HepG2 (cell line): ENCODE measurements around the gene PXDC1. TPM values are rescaled to one million over a fixed set of nuclear protein-coding genes. Genes with fewer than 3 reads are reported as not detected.

Experiments used
- IRF2 ChIP-seq: IDR thresholded peaks from 2 replicates; pipeline ENCODE4 v1.6.1; 2018; ENCODE audit warnings: missing genetic modification reagents, missing compliant biosample characterization
- MEF2D ChIP-seq: sonication (generic); formaldehyde crosslinking; IDR thresholded peaks from 2 replicates; pipeline ENCODE4 v1.5.1; 2020; ENCODE audit warnings: mild to moderate bottlenecking, missing genetic modification reagents
- POGZ ChIP-seq: sonication (generic); formaldehyde crosslinking; IDR thresholded peaks from 2 replicates; pipeline ENCODE4 v1.4.0; 2020; ENCODE audit warnings: mild to moderate bottlenecking, missing genetic modification reagents
- TBX2 ChIP-seq: sonication (generic); formaldehyde crosslinking; IDR thresholded peaks from 2 replicates; pipeline ENCODE4 v1.5.0; 2020; ENCODE audit warnings: missing genetic modification reagents, mild to moderate bottlenecking, borderline replicate concordance
- ZFP36L1 ChIP-seq: sonication (generic); formaldehyde crosslinking; IDR thresholded peaks from 2 replicates; pipeline ENCODE4 v1.8.0; 2022; ENCODE audit warnings: mild to moderate bottlenecking, missing genetic modification reagents, moderate library complexity
- ZNF34 ChIP-seq: sonication (generic); formaldehyde crosslinking; IDR thresholded peaks from 2 replicates; pipeline ENCODE4 v1.4.0; 2020; ENCODE audit warnings: mild to moderate bottlenecking, missing genetic modification reagents, borderline replicate concordance
- polyA plus RNA-seq, 8 experiments: library from polyadenylated mRNA; depleted of rRNA in 3 of 8; stranded (reverse) in 7 of 8; unstranded in 1 of 8; fragments of >200 nt; fragmentation: Illumina TruSeq in 4 of 8; extraction: Trizol in 4 of 8; gene quantifications; 2 replicates each; pipeline versions ENCODE4 v1.2.1 to v1.2.3, GENCODE V29; 2011 to 2016; ENCODE audit warnings: low read depth in 4 of 8, missing spikeins in 1 of 8, mixed read lengths in 1 of 8; ENCODE audit not compliant: insufficient read depth in 1 of 8
- total RNA-seq, 5 experiments: library from RNA; depleted of rRNA; stranded (reverse); fragments of >200 nt; fragmentation: Illumina TruSeq; extraction: Trizol; gene quantifications; 2 replicates each; pipeline ENCODE4 v1.2.3, GENCODE V29; 2016; ENCODE audit warnings: low read depth in 1 of 5
- TF ChIP-seq, protein P1 (sequence below): sonication (generic); formaldehyde crosslinking; IDR thresholded peaks from 2 replicates; pipeline ENCODE4 v1.9.0; 2021; ENCODE audit warnings: mild to moderate bottlenecking, missing genetic modification reagents
- TF ChIP-seq, protein P2 (sequence below): sonication (generic); IDR thresholded peaks from 2 replicates; pipeline ENCODE4 v1.6.1; 2016; ENCODE audit warnings: low read depth, borderline replicate concordance

The PXDC1 gene
- total and polyA plus RNA-seq, 2 of the 13 experiments (the other 11 are each of a cell fraction or from before 2014, with no cell fraction given): 32.4 to 34.7 TPM

DNA sequence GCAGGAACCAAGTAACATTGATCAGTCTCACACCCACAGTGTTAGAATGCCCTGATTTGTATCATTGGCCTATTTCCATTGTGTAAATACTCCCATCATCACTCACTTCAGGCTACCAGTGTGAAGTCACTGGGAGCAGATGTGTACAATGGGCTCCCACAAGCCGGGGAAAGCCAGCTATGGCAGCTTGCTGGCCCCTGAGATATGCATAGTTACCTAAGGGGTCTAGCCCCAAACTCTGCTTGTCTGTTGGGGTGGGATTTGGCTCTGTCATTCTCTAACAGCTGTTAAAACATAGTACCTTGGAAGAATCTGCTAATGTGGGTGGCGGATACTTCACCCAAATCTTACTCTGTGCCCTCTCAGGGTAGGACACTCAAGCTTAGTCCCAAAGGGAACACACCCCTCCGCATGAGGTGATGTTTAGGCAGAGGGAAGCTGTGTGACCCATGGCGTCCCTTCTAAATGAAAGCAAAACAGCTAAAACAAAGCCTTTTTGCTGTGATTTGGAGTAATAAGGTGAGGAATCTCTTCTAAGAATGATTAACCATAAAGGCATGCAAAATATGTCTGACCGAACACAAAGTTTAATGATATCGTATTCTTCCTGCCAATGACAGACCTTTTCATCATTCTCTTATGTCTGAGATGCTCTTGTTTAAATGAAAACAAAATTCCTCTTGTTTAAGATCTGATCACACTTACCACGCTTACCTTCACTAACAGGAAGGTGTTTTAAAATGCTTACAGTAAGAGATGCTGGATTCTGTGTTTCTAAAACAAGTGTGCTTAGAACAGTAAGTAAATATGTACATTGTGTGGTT, 45.9 kb upstream of the PXDC1 start (continued):
- TF ChIP-seq, protein P1, sequence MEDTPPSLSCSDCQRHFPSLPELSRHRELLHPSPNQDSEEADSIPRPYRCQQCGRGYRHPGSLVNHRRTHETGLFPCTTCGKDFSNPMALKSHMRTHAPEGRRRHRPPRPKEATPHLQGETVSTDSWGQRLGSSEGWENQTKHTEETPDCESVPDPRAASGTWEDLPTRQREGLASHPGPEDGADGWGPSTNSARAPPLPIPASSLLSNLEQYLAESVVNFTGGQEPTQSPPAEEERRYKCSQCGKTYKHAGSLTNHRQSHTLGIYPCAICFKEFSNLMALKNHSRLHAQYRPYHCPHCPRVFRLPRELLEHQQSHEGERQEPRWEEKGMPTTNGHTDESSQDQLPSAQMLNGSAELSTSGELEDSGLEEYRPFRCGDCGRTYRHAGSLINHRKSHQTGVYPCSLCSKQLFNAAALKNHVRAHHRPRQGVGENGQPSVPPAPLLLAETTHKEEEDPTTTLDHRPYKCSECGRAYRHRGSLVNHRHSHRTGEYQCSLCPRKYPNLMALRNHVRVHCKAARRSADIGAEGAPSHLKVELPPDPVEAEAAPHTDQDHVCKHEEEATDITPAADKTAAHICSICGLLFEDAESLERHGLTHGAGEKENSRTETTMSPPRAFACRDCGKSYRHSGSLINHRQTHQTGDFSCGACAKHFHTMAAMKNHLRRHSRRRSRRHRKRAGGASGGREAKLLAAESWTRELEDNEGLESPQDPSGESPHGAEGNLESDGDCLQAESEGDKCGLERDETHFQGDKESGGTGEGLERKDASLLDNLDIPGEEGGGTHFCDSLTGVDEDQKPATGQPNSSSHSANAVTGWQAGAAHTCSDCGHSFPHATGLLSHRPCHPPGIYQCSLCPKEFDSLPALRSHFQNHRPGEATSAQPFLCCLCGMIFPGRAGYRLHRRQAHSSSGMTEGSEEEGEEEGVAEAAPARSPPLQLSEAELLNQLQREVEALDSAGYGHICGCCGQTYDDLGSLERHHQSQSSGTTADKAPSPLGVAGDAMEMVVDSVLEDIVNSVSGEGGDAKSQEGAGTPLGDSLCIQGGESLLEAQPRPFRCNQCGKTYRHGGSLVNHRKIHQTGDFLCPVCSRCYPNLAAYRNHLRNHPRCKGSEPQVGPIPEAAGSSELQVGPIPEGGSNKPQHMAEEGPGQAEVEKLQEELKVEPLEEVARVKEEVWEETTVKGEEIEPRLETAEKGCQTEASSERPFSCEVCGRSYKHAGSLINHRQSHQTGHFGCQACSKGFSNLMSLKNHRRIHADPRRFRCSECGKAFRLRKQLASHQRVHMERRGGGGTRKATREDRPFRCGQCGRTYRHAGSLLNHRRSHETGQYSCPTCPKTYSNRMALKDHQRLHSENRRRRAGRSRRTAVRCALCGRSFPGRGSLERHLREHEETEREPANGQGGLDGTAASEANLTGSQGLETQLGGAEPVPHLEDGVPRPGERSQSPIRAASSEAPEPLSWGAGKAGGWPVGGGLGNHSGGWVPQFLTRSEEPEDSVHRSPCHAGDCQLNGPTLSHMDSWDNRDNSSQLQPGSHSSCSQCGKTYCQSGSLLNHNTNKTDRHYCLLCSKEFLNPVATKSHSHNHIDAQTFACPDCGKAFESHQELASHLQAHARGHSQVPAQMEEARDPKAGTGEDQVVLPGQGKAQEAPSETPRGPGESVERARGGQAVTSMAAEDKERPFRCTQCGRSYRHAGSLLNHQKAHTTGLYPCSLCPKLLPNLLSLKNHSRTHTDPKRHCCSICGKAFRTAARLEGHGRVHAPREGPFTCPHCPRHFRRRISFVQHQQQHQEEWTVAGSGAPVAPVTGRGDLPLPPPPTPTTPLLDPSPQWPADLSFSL (CRISPR knock-in tag): peak; percentile 39; the same call in 1 of the 2 replicates
- TF ChIP-seq ZNF34 (no peak), MEF2D (CRISPR knock-in tag) (no peak; the same call in 1 of the 2 replicates), POGZ (CRISPR knock-in tag) (no peak), IRF2 (CRISPR knock-in tag) (0 out of 2 replicates have a peak, but pooled peaks have one; percentile 11), ZFP36L1 (CRISPR knock-in tag) (peak; percentile 82; the same call in 1 of the 2 replicates), TBX2 (CRISPR knock-in tag) (peak; percentile 27; the same call in 1 of the 2 replicates)
- TF ChIP-seq, protein P2, sequence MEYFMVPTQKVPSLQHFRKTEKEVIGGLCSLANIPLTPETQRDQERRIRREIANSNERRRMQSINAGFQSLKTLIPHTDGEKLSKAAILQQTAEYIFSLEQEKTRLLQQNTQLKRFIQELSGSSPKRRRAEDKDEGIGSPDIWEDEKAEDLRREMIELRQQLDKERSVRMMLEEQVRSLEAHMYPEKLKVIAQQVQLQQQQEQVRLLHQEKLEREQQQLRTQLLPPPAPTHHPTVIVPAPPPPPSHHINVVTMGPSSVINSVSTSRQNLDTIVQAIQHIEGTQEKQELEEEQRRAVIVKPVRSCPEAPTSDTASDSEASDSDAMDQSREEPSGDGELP: peak; percentile 50; the same call in 1 of the 2 replicates
